GM19468 (cell line): ENCODE results near the gene ZNF800.
"Not testable (repeated sequence)": the region's sequence is repeated elsewhere in the genome, so short reads cannot be mapped to it uniquely, and the experiment has no call there.

Experiments used
- ATAC-seq: cut with Tn5 transposase; IDR thresholded peaks from one replicate; pipeline ENCODE4 v1.9.1; 2021; ENCODE audit warnings: mild to moderate bottlenecking, moderate library complexity, moderate number of reproducible peaks; ENCODE audit not compliant: unreplicated experiment; ENCODE audit errors: extremely low read depth

ZNF800 gene, protein sequence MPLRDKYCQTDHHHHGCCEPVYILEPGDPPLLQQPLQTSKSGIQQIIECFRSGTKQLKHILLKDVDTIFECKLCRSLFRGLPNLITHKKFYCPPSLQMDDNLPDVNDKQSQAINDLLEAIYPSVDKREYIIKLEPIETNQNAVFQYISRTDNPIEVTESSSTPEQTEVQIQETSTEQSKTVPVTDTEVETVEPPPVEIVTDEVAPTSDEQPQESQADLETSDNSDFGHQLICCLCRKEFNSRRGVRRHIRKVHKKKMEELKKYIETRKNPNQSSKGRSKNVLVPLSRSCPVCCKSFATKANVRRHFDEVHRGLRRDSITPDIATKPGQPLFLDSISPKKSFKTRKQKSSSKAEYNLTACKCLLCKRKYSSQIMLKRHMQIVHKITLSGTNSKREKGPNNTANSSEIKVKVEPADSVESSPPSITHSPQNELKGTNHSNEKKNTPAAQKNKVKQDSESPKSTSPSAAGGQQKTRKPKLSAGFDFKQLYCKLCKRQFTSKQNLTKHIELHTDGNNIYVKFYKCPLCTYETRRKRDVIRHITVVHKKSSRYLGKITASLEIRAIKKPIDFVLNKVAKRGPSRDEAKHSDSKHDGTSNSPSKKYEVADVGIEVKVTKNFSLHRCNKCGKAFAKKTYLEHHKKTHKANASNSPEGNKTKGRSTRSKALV

GRCh38 chr7:127392566-127393367, at the start of gene ZNF800:
Gene ZNF800, minus strand, starts transcription at chr7:127392708. Its CDS starts 1,151 bp downstream, at chr7:127391557.
- peak; percentile 80 for ATAC-seq

GRCh38 chr7:127440206-127440605, 47.7 kb upstream of the ZNF800 start:
- no peak for ATAC-seq

GRCh38 chr7:127438836-127439235, 46.3 kb upstream of the ZNF800 start:
- no peak for ATAC-seq

DNA sequence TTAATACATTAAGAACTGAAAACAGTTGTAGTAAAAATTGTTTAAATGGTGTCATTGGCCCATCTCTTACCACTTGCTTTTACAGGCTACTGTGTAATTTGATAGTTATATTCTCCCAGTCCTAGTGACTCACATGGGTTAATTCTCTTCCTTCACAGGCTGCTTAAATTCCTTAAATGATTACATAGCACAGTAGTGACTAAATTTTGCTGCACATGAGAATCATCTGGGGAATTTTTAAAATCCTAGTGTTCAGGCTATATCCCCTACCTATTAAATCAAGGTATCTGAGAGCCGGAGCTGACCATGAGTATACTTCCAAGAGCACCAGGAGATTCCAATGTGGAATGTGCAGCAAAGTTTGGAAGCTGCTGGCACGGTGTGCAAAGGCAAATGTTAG, 45.3 kb upstream of the ZNF800 start:
- no peak for ATAC-seq

- ATAC-seq, result no peak
These were observed 44.7 kb upstream of the ZNF800 start for GRCh38 chr7:127437241-127437640.

GRCh38 chr7:127429281-127429680, 36.8 kb upstream of the ZNF800 start:
- ATAC-seq, result not testable (repeated sequence)

DNA sequence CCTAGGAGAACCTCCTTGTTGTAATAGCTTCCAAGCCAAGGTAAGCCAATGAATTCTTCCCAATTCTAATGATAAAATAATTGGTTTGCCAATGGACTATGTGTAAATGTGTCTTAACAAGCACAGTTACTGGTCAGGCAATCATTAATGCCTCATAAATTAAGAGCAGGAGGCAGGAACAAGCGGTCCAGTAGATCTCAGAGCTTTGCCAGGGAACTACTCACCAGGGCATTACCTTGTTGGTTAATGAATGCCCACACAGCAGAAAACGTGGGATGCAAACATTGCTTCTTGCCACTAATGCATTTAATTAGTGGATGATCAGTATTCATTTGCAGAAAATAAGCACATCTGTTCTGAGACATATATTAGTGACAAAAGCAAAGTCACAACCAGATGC, 26.7 kb upstream of the ZNF800 start:
- no peak for ATAC-seq

GRCh38 chr7:127418459-127418858, 26.0 kb upstream of the ZNF800 start:
- no peak for ATAC-seq

- ATAC-seq, result peak; percentile 84
These were observed 24.8 kb upstream of the ZNF800 start for GRCh38 chr7:127417346-127417745.

DNA sequence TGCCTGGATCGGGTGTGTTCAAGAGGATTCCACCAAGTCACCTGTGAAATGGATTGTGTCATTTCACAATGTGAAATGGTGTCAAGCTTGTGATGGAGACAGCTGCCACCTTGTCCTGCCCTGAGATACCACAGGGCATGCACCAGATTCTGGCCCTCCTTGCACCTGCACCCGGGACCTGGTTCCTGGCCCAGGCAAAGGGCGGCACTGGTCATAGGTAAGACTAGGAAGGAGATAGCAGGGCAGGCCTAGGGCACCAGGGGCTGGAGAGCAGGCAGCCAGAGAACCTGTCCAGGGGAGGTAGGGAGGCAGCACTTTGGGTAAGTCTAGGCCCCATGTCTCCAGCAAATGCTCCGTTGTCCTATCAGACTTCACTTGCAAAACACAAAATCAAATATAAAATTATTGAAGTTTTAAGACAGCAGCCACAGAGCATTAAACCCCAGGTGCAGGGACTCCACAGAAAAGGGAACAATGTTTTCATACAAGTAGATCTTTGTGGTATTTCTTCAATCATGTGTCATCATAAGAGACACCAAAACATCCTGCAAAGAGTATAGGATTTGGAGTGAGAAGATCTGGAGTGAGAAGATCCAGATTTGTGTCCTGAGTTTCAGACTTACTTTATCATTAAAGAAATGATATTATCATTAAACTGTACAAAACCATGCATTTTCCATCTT, 22.7 kb upstream of the ZNF800 start:
- no peak for ATAC-seq

- ATAC-seq, result peak; percentile 43
These were observed 21.5 kb upstream of the ZNF800 start for GRCh38 chr7:127413962-127414361.

GRCh38 chr7:127413326-127413725, 20.8 kb upstream of the ZNF800 start:
- no peak for ATAC-seq

DNA sequence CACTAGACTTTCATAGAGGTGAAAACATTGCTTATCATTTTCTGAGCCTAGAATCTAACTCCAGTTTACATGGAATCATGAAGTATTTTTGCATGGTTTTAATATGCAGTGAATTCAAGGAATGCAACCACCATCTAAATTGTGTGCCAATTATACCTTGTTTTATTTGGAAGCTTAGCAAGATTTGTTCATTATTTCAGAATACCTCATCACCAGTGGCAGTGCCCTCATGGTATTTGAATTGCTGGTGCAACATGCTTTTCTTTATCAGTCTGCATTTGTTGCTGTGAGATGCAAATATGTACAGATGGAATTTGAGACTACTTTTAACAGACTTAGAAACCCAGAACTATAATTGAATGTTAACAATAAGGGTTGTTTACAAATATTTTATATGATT, 18.7 kb upstream of the ZNF800 start:
- ATAC-seq, result no peak

- ATAC-seq, result no peak
These were observed 17.1 kb upstream of the ZNF800 start for GRCh38 chr7:127409629-127410028.

DNA sequence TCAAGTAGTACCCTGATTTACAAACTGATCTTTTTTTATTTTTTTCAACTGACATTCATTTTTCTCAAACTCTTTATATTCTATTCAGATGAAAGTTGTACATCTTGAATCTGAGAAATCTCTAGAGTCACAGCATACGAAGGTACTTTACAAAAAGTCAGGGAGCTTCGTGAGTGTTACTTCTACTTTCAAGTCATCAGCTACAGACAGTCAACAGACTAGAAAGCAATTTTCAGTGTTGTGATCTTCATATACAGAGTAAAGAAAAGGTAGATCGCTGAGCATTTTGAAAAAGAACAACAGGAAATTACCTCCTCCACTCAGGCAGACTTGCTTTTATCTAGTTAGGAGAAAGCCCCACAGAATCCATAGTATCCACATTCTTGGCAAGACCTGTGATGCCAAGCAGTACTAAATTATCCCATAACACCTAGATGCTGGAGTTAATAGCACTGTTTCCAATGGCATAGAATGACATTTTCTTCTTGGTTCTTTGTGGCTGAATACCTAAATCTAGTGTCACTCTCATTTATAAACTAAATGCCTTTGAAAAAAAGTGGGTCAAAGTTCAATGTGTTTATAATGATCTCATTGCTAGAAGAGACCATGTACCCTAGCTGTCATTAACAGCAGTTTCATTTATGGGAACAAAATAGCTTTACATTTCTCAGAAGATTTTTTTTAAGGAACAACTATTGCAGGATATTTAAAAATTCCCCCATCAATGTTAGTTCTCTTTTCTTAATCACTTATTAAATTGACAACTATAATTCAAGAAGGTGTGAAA, 12.0 kb upstream of the ZNF800 start:
- peak; percentile 56 for ATAC-seq

DNA sequence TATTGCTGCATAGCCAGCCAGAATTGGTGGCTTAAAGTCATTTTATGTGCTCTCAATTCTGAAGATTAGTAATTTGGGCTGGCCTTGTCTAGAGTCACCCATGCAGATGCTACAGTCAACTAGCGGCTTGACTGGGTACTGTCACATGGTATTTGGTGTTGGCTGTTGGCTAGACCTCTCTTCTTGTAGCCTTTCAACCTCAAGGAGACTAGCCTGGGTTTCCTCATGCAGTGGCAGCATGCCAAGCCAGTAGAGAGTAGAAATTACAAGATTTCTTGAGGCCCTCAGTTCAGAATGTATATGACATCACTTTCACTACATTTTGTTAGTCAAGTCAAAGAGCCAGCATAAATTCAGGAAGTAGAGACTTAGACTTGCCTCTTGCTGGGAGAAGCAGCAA, 3.7 kb upstream of the ZNF800 start:
- ATAC-seq, result no peak

DNA sequence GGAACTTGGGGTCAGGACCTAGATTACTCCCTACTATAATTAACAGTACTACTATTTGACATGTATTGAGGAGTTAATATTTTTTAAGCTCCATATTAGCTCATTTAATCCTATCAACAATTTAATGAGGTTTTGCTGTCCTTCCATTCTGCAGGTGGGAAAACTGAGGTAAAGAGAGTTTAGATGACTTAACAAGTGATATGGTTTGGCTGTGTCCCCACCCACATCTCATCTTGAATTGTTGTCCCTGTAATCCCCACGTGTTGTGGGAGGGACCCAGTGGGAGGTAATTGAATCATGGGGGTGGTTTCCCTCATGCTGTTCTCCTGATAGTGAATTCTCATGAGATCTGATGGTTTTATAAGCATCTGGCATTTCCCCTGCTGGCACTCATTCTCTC, 2.6 kb upstream of the ZNF800 start:
- ATAC-seq, result not testable (repeated sequence)

DNA sequence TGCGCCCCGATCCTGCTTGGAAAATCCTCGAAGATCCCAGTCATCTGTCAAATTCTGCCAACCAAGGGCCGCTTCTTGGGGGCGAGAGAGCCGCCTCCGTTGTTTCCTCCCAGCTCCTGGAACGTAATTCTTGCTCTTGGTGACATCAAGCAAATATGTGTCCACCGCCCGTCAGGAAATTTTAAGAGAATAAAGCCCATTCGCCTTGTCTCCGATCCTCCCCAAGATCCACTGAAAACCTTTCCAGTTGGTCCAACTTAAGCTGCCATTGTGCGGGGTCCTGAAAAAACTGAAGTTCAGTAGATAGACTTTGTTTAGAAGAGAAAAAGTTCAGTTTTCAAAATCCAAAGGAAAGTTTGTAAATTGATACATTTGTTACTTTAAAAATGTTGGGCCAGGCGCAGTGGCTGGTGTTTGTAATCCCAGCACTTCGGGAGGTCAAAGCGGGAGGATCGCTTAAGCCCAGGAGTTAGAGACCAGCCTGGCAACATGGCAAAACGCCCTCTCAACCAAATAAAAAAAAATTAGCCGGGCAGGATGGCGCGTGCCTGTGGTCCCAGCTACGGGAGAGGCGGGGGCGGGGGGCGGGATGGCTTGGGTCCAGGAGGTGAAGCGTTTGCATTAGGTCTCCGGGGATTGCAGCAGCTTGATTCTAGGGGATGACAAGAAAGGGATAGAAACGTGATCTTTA, 1.0 kb upstream of the ZNF800 start:
- ATAC-seq, result no peak

DNA sequence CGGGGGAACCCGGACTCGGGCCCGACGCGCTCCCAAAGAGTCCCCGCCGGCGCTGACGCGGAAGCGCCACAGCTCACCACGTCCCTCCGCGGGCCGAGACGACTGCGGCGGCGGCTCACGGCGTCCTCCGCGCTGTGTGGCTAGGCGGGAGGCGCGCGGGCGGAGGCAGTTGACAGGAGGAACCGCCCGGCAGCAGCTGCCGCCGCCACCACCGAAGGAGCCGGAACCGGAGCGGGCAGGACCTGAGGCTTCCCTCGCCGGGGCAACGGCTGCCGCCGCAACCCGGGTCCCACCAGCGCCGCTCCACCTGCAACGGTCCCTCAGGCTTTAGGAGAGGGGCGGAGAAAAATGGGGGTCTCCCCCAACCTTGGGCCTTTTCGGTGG, 334 bp downstream of the ZNF800 start:
- ATAC-seq, result peak; percentile 9
